Urinary bladder (tissue), 4 donors: ENCODE measurements around the gene ERAP2. TPM values are rescaled to one million over a fixed set of nuclear protein-coding genes. Genes with fewer than 3 reads are reported as not detected.
A peak's percentile ranks its signal among the peaks of the same experiment; 100 is the strongest.
"Not testable (repeated sequence)": the region's sequence is repeated elsewhere in the genome, so short reads cannot be mapped to it uniquely, and the experiment has no call there.

Experiments used
- DNase-seq: peaks from one replicate; pipeline ENCODE4 v3.0.0-alpha.2; 2015; ENCODE audit errors: extremely low spot score
- H3K27ac ChIP-seq: one replicate; pipeline ENCODE4 v1.5.1; 2013; ENCODE audit warnings: low read depth, mild to moderate bottlenecking, moderate library complexity
- H3K36me3 ChIP-seq: one replicate; pipeline ENCODE4 v1.6.1; 2013; ENCODE audit warnings: mild to moderate bottlenecking, moderate library complexity; ENCODE audit not compliant: insufficient read depth
- H3K4me1 ChIP-seq: one replicate; pipeline ENCODE4 v1.6.1; 2013; ENCODE audit warnings: mild to moderate bottlenecking, moderate library complexity; ENCODE audit not compliant: insufficient read depth
- H3K4me3 ChIP-seq: one replicate; pipeline ENCODE4 v1.5.1; 2013; ENCODE audit warnings: low read depth, low read length
- WGBS: extraction: QIAGEN DNeasy Blood & Tissue Kit; methylation state at CpG from one replicate; pipeline ENCODE4 v1.1.7; 2013; 5-methylcytosine and 5-hydroxymethylcytosine counted together
- polyA plus RNA-seq: library from polyadenylated mRNA; stranded (reverse); fragments of 200-250 nt; gene quantifications from one replicate; pipeline ENCODE4 v1.2.3, GENCODE V29; 2013
- total RNA-seq: library from RNA; depleted of rRNA; stranded (reverse); fragments of >200 nt; gene quantifications from one replicate; pipeline ENCODE4 v1.2.3, GENCODE V29; 2014
- donor health status: healthy with polysubstance abuse.
- donor health status: healthy.

ERAP2 gene
- total and polyA plus RNA-seq, 2 donors, result 13.0 to 53.2 TPM

DNA sequence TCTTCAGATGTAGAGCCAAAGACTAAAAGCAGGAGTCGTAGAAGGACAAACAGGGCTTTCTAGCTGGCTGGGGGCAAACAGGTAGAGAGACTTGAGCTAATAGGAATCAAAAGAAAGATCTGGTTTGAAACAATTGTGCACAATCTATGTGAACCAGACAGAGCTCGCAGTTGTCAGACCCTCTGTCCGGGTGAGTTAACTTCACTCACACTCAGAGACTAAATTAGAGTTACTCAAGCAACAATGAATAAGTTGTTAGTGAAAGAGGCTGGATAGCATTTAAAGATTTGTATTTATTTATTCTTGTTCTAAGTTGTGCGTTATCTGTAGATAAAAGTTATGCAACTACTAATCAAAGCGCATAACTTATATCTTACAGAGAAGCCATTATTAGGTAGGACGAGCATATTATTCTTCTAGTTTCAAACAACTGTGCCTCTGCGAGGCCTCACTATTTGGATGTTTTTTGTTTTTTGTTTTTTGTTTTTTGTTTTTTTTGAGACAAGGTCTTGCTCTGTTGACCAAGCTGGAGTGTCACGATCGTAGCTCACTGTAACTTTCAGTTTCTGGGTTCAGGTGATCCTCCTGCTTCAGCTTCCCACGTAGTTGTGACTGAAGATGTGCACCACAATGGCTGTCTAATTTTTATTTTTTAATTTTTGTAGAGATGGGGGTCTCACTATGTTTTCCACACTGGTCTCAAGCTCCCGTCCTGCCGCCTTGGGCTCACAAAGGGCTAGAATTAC lies 46.4 kb downstream of the ERAP2 start:
- WGBS, result 91% methylated on average over 12 of the region's 12 CpGs
- no peak for DNase-seq
- Histone ChIP-seq H3K4me3 (no peak overlapping the region), H3K36me3 (no peaks in the 10 kb centered on the region), H3K27ac (no peak overlapping the region), H3K4me1 (no peaks in the 10 kb centered on the region)

DNA sequence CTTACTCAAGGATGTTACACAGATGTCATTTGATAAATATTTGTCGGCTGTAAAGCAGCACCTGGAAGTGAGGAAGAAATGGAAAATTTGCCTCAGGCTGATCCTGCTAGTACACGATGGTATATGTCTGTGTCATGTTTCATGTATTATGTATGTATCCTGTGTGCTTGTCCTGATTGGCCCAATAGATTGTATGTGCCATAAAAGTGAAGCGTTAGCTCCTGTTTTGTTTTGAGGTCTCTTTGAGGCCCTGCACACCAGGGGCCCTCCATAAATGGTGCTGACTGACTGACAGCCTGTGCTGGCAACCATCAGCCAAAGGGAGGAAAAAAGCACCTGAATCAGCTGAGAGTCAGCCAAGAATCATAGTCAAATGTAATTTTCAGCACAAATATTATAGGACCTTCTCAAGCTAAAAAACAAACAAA lies 47.7 kb downstream of the ERAP2 start:
- DNase-seq, result no peak
- WGBS, result 49% methylated on average over 3 of the region's 3 CpGs
- no peaks in the 10 kb centered on the region for H3K36me3 ChIP-seq
- no peaks in the 10 kb centered on the region for H3K4me1 ChIP-seq
- no peak overlapping the region for H3K4me3 ChIP-seq
- no peak overlapping the region for H3K27ac ChIP-seq

DNA sequence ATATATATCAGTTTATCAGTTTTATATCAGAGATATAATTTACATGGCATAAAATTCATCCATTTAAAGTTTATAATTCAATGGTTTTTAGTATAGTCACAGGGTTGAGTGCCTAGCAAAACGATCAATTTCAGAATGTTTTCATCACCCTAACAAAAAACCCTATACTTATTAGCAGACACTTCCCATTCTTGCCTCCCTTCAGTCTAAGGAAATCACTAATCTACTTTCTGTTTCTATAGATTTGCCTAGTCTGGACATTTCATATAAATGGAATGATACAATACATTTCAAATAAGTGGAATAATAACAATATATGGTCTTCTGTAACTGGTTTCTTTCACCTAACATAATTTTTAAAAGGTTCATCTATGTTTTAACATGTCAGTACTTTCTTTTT lies 50.0 kb downstream of the ERAP2 start:
- Histone ChIP-seq H3K4me3 (no peak overlapping the region), H3K27ac (no peak overlapping the region), H3K4me1 (no peaks in the 10 kb centered on the region), H3K36me3 (no peaks in the 10 kb centered on the region)
- 90% methylated on average over 1 of the region's 1 CpG for WGBS
- no peak for DNase-seq

DNA sequence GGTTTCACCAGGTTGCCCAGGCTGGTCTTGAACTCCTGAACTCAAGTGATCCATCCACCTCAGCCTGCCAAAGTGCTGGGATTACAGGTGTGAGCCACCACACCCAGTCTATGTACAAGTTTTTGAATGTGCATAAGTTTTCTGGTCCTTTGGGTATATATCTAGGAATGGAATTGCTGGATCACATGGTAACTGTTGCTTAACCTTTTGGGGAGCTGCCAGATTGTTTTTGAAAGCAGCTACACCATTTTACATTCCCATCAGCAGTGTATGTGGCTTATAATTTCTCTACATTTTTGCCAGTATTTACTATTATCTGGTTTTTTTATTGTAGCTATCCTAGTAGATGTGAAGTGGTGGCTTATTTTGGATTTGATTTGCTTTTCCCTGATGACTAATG lies 50.7 kb downstream of the ERAP2 start:
- H3K4me1 ChIP-seq, result no peaks in the 10 kb centered on the region
- no peaks in the 10 kb centered on the region for H3K36me3 ChIP-seq

DNA sequence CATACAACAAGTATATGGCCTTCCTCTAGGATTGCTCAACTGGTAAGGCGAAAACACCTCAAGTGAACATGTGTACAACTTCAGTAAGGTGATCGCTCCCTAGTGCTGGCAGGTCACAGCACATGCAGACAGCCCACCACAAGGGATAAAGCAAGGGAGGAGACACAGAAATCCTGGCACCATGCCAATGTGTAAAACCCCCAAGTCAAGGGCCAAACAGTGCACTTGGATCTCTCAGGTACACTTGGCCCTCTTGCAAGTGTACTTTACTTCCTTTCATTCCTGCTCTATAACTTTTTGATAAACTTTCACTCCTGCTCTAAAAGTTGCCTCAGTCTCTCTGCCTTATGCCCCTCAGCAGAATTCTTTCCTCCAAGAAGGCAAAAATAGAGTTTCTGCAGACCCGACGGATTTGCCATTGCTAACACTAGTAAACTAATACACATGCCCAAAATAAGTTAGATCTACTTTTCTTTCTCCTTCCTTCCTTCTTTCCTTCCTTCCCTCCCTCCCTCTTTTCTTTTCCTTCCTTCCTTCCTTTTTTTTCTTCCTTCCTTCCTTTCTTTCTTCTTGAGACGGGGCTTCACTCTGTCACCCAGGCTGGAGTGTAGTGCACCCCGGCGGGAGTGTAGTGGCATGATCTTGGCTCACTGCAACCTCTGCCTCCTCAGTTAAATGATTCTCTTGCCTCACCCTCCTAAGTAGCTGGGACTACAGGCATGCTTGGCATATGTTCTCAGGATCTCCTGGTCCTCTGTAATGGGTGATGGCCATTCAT lies 52.8 kb downstream of the ERAP2 start:
- Histone ChIP-seq H3K27ac (no peak overlapping the region), H3K36me3 (no peaks in the 10 kb centered on the region), H3K4me3 (no peak overlapping the region), H3K4me1 (no peaks in the 10 kb centered on the region)
- DNase-seq, result no peak
- 93% methylated on average over 7 of the region's 7 CpGs for WGBS

More for the DNA sequence above, 50.7 kb downstream of the ERAP2 start:
- no peak overlapping the region for H3K4me3 ChIP-seq
- no peak for DNase-seq
- no peak overlapping the region for H3K27ac ChIP-seq

DNA sequence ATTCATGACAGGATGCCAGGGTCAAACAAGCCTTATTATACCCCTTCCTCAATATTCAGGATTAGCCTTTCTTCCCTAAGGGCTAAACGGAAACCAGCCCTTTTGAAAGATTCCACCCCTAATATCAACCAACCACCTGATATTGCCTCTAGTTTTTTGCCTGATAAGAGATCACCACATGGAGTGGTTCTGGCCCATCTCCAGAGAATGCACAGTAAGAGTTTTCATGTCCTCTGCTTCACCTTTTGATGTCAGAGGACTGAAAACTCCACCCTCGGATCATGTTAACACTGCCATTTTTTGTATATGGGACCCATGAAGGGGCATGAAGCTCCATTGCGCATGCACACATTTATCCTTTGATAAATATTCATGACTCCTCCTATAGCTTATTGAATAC lies 53.8 kb downstream of the ERAP2 start:
- DNase-seq, result no peak
- no peaks in the 10 kb centered on the region for H3K4me1 ChIP-seq
- WGBS, result 84% methylated on average over 3 of the region's 3 CpGs
- no peaks in the 10 kb centered on the region for H3K36me3 ChIP-seq
- H3K27ac ChIP-seq, result no peak overlapping the region
- no peak overlapping the region for H3K4me3 ChIP-seq

DNA sequence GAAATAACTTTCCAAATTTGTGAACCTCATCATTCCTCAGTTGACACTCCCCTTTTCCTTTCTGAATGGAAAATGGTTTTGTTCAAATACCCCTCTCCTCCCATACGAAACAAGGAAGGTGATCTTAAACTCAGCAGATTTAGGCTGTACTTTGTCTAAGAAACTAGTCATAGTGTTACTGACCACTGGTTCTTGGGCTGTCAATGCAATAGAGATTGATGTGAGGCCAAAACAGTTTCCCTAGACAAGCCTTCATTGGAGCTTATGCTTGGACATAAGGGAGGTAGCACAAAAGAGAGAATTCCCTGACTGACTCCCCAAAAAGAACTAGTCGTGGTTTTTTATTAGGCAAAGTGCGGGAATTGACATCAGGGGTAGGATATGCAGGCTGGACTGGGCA lies 54.3 kb downstream of the ERAP2 start:
- WGBS, result 98% methylated on average over 3 of the region's 3 CpGs
- no peak overlapping the region for H3K27ac ChIP-seq
- no peak overlapping the region for H3K4me3 ChIP-seq
- H3K36me3 ChIP-seq, result no peaks in the 10 kb centered on the region
- no peaks in the 10 kb centered on the region for H3K4me1 ChIP-seq
- no peak for DNase-seq

DNA sequence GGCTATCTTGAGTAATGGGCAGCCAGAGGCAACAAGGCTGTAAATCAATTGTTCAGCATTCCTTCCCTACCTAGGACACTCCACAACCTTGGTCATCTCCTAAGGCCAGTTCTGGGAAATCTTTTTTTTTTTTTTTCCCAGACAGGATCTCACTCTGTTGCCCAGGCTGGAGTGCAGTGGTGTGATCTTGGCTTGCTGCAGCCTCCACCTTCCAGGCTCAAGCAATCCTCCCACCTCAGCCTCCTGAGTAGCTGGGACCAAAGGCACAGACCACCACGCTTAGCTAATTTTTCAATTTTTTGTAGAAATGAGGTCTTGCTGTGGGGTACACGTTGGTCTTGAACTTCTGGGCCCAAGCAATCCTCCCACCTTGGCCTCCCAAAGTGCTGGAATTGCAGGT lies 54.7 kb downstream of the ERAP2 start:
- H3K27ac ChIP-seq, H3K4me1 ChIP-seq, DNase-seq, H3K4me3 ChIP-seq, H3K36me3 ChIP-seq: not testable (repeated sequence)
- WGBS, result 91% methylated on average over 2 of the region's 2 CpGs

DNA sequence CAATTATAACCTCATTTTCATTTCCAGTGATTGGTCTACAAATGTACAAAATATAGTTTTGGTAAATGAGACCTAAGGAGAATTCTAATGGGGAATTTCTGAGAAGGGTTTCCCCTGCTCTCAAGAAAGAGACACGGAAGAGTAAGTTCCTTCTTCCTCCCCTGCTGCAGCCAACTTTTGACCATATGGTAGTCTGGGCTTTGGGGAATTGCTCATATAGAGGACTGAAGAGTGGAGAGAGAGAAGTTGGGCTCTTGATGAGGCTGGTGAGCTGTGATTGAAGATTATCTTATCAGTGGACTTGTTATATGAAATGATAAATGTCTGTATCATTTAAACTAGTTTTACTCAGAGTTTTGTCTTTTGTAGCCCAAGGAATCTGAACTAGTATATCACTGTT lies 55.3 kb downstream of the ERAP2 start:
- Histone ChIP-seq H3K27ac (no peak overlapping the region), H3K4me3 (no peak overlapping the region), H3K36me3 (no peaks in the 10 kb centered on the region), H3K4me1 (no peaks in the 10 kb centered on the region)
- WGBS, result 81% methylated on average over 1 of the region's 1 CpG
- DNase-seq, result no peak

DNA sequence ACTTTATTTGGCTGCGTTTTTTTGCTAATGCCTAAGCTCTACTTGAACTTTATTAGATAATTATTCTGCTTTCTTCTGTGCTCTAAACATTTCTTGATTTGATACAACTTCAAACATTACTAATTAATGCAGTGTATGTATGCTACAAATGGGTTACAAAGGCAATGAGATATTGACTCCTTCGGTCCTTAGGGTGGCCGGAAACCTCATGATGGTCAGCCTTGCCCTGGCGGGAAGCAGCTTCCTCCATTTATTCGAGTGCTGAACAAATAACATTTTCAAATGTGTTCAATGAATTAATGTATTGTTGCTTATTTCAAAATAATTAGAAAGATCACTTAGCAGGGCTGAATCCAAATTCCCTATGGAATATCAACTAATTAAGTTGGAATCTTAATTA lies 55.7 kb downstream of the ERAP2 start:
- Histone ChIP-seq H3K36me3 (no peaks in the 10 kb centered on the region), H3K4me3 (no peak overlapping the region), H3K27ac (no peak overlapping the region), H3K4me1 (no peaks in the 10 kb centered on the region)
- no peak for DNase-seq
- WGBS, result 92% methylated on average over 5 of the region's 5 CpGs

DNA sequence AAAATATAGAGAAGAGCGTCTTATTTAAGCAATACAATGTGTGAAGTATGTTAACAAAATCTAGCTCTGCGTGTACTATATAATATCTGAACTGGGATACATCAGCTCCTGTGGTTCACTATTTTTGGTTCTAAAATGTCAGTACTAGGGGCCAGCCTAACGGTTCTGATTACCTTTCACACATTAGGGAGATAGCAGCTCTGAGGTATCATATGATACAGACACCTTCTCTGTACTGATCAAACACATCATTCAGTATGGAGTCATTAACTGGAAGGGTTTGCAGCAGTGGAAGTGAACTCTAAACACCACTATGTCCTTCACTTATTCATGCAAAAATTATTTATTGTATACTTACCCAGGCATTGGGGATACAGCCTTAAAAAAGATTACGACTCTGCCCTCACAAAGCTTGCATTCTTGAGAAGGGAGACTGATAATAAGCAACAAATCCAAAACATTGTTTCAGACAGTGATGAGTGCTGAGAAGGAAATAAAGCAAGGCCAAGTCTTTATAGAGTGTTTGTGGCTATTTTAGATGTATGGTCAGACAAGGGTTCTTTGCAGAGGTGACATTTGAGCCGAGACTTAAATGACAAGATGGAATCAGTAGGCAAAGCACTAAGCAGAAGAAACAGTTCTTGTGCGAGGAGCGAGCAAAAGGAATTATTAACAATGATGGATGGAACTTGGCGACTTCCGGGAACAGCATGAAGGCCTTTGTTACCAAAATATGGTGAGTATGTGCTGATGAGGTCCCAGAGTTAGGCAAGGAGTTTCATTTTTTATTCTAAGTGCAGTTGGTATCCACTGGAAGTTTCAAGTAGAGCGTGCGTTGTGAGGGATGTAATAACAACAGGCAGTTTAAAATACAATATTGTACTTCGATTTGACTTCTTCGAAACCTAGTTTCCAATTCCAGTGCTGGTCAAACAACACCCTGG lies 57.7 kb downstream of the ERAP2 start:
- DNase-seq, result no peak
- 18% methylated on average over 13 of the region's 13 CpGs for WGBS
- peak overlapping the region; percentile 95 for H3K4me3 ChIP-seq
- H3K27ac ChIP-seq, result peak overlapping the region; percentile 86
- peaks cover 2% of the 10 kb centered on the region for H3K4me1 ChIP-seq
- H3K36me3 ChIP-seq, result no peaks in the 10 kb centered on the region

DNA sequence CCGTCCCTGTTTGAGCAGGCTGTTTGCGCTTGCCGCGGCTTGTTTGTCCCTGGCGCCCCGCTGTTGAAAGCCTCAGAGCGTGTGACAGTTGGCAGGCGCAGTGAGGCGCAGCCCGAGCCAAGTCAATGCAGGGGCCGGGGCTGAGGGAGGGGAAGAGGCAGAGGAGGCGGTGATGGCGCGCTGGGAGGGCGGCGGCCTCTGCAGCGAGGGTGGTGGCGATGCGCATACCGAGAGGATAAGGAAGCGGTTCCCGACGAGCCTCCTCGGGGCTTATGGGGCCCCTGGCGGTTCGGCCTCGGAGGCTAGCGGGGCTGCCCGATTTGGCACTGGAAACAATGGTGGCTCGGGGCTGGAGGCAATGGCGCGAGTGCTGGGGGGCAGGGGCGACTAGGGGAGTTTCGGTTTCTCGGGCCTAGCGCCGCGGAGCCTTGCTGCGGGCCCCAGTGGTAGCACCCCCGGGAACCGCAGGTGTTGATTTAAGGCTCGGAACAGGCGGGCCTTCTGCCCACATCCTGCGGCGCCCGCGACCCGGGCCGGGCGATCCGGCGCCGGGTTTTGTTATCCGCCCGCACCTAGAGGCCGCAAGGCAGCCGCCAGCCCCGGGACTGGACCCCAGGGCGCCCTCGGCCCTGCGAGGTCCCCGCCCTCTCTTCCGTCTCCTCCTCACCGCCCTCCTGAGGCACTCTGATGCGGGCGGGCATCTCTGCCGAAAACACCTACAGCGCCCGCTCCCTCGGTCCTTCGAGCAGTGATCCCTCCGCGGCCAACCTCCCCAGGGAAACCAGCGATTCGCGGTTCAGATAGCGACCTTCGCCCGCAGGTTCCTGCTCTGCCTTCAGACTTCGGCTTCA lies 58.6 kb downstream of the ERAP2 start:
- Histone ChIP-seq H3K27ac (peak overlapping the region; percentile 88), H3K36me3 (no peaks in the 10 kb centered on the region), H3K4me1 (peaks cover 2% of the 10 kb centered on the region), H3K4me3 (peak overlapping the region; percentile 95)
- under 1% methylated on average over 80 of the region's 80 CpGs for WGBS
- peak; percentile 72 for DNase-seq
